Dedifferentiated amniotic fluid mesenchymal stem cell (primary cell): ENCODE measurements around the gene NT5DC2.

Experiments used
- DNase-seq: peaks from one replicate; pipeline ENCODE4 v3.0.0-alpha.2; 2016; ENCODE audit errors: extremely low spot score

NT5DC2 gene

GRCh38 chr3:52524752-52525679, 8.6 kb downstream of the NT5DC2 start:
- DNase-seq = no peak

- DNase-seq = no peak
Observed at GRCh38 chr3:52524258-52524751, 9.4 kb downstream of the NT5DC2 start.

GRCh38 chr3:52523386-52524257, 10.0 kb downstream of the NT5DC2 start:
- DNase-seq = no peak

- no peak for DNase-seq
Observed at GRCh38 chr3:52522651-52523251, 10.9 kb downstream of the NT5DC2 start.

GRCh38 chr3:52521881-52522650, 11.6 kb downstream of the NT5DC2 start:
- DNase-seq = no peak

GRCh38 chr3:52521488-52521824, 12.2 kb downstream of the NT5DC2 start:
- DNase-seq = no peak

- no peak for DNase-seq
Observed at GRCh38 chr3:52520716-52521487, 12.8 kb downstream of the NT5DC2 start.

GRCh38 chr3:52520141-52520667, 13.5 kb downstream of the NT5DC2 start:
- DNase-seq = no peak

GRCh38 chr3:52519445-52520140, 14.1 kb downstream of the NT5DC2 start:
- DNase-seq = no peak

DNA sequence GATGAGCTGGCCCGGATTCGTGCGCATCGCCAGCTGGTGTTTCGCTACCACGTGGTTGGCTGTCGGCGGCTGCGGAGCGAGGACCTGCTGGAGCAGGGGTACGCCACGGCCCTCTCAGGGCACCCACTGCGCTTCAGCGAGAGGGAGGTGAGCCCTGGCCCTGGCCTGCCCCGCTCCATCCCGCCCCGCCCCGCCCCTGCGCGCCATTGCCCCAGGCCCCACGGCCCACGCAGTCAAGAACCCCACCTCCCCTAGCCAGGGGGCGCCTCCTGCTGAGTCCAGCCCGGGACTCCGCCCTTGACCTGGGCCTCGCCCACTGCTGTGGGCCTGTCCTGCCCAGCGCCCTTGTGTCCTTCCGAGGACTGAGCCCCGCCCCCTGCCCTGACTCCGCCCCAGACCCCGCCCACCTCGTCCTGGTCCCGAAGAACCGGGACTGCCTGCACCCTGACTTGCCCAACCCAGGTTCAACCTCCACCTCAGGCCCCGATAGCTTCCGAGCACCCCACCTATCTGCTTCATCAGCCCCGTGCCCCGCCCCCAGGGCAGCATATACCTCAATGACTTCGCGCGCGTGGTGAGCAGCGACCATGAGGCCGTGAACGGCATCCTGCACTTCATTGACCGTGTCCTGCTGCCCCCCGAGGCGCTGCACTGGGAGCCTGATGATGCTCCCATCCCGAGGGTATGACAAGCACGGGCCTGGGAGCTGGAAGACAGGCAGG, 14.8 kb downstream of the NT5DC2 start:
- no peak for DNase-seq

- no peak for DNase-seq
Observed at GRCh38 chr3:52517796-52518722, 15.6 kb downstream of the NT5DC2 start.

- DNase-seq = no peak
Observed at GRCh38 chr3:52516509-52517195, 17.0 kb downstream of the NT5DC2 start.

DNA sequence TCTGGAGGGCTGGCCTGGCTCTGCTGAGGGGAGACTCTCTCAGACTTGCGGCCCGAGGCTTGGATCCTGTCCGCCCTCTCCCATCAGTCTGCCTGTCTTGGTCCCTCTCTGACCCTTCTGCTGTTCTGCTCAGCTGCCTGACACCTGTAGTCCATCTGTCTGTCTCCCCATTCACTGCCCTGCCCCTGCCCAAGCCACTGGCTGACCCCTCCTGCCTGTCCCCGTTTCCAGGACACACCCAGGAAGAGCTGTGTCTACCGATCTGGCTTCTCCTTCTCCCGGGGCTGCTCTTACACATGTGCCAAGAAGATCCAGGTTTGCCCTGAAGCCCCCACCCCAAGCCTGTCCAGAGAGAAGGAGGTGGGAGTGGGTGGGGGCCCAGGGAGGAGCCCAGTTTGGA, 18.5 kb downstream of the NT5DC2 start:
- DNase-seq = no peak

GRCh38 chr3:52514576-52514975, 19.1 kb downstream of the NT5DC2 start:
- DNase-seq = no peak

GRCh38 chr3:52513281-52513680, 20.4 kb downstream of the NT5DC2 start:
- DNase-seq = no peak

DNA sequence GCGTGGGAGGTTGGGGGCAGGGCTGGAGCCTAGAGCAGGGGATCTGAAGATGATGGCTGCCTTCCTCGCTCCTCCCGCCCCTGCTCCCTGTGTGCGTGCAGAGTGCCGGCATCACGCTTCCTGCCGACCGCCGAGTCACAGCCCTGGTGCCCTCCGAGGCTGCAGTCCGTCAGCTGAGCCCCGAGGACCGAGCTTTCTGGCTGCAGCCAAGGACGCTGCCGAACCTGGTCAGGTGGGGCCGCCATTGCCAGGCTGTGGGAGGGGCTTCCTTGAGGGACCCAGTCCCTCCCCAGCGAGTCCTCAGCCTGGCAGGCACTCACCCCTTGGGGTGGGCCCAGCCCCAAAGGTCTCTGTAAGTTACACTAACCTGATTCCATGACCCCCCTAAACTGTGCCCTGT, 20.9 kb downstream of the NT5DC2 start:
- DNase-seq = no peak

DNA sequence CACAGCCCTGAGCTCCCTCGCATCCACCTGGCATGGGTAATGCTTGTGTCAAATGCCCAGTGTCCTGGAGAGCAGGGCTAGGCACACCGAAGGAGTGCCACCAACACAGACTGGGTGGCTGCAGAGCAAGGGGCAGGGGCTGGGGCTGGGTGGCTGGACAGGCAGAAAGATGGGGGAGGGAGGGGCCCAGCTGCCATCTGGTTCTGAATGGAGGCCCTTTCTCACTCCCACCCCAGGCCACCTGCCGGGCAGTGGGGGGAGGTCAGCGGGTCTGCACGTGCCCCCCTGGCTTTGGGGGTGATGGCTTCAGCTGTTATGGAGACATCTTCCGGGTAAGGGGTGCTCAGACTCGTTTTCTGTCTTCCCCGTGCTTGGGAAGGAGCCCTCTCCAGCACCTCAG, 21.6 kb downstream of the NT5DC2 start:
- no peak for DNase-seq
